RWPE2 (cell line): Measurements from ENCODE around the gene TRIM24.

Experiments used
- ATAC-seq: fragments of 200-7000 bp; cut with Tn5 transposase; 3 replicates; pipeline ENCODE4 v1.9.1; 2021; ENCODE audit warnings: low read depth
- DNase-seq: peaks from one replicate; pipeline ENCODE4 v3.0.0-alpha.2; 2020; ENCODE audit warnings: low spot score
- H3K27ac ChIP-seq: fragments of 450-650 bp; 2 replicates; pipeline ENCODE4 v1.5.1; 2017; ENCODE audit warnings: mild to moderate bottlenecking; ENCODE audit not compliant: poor library complexity, severe bottlenecking
- H3K27me3 ChIP-seq: fragments of 250-450 bp; sonication (Bioruptor Pico); 2 replicates; pipeline ENCODE4 v1.5.1; 2021; ENCODE audit warnings: mild to moderate bottlenecking, moderate library complexity; ENCODE audit not compliant: insufficient read depth, poor library complexity, severe bottlenecking
- H3K36me3 ChIP-seq: fragments of 250-450 bp; sonication (Bioruptor Pico); 2 replicates; pipeline ENCODE4 v1.5.1; 2020; ENCODE audit warnings: low read depth, mild to moderate bottlenecking, moderate library complexity
- H3K4me1 ChIP-seq: fragments of 250-450 bp; sonication (Bioruptor Pico); 2 replicates; pipeline ENCODE4 v1.5.1; 2021; ENCODE audit warnings: mild to moderate bottlenecking, moderate library complexity; ENCODE audit not compliant: insufficient read depth, poor library complexity, severe bottlenecking
- H3K4me3 ChIP-seq: fragments of 250-450 bp; sonication (Bioruptor Pico); 2 replicates; pipeline ENCODE4 v1.5.1; 2021; ENCODE audit warnings: mild to moderate bottlenecking, moderate library complexity; ENCODE audit not compliant: severe bottlenecking
- H3K9me3 ChIP-seq: fragments of 250-450 bp; sonication (Bioruptor Pico); 2 replicates; pipeline ENCODE4 v1.5.1; 2021; ENCODE audit warnings: mild to moderate bottlenecking, moderate library complexity; ENCODE audit not compliant: severe bottlenecking
- TF ChIP-seq, protein P1 (sequence below): fragments of 450-650 bp; IDR thresholded peaks from one replicate; pipeline ENCODE4 v1.5.1; 2017; ENCODE audit warnings: mild to moderate bottlenecking, moderate library complexity; ENCODE audit not compliant: poor library complexity, severe bottlenecking

Gene TRIM24

DNA sequence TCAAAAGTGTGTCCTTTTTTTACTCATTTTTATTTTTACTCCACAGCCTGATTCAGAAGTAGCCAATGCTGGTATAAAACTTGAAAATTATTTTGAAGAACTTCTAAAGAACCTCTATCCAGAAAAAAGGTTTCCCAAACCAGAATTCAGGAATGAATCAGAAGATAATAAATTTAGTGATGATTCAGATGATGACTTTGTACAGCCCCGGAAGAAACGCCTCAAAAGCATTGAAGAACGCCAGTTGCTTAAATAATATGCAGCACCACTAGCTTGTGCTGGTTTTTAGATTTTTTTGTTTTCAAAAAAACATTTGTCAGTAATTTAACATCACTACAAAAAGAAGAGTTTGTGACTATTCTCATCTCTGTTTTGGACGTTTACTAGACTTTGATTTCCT is 124.6 kb downstream of the TRIM24 start:
- Histone ChIP-seq H3K36me3 (peaks cover 40% of the 10 kb centered on the region), H3K27me3 (no peaks in the 10 kb centered on the region), H3K4me3 (no peak overlapping the region), H3K9me3 (peaks cover 3% of the 10 kb centered on the region), H3K27ac (no peak overlapping the region), H3K4me1 (no peaks in the 10 kb centered on the region)
- TF ChIP-seq, protein P1, sequence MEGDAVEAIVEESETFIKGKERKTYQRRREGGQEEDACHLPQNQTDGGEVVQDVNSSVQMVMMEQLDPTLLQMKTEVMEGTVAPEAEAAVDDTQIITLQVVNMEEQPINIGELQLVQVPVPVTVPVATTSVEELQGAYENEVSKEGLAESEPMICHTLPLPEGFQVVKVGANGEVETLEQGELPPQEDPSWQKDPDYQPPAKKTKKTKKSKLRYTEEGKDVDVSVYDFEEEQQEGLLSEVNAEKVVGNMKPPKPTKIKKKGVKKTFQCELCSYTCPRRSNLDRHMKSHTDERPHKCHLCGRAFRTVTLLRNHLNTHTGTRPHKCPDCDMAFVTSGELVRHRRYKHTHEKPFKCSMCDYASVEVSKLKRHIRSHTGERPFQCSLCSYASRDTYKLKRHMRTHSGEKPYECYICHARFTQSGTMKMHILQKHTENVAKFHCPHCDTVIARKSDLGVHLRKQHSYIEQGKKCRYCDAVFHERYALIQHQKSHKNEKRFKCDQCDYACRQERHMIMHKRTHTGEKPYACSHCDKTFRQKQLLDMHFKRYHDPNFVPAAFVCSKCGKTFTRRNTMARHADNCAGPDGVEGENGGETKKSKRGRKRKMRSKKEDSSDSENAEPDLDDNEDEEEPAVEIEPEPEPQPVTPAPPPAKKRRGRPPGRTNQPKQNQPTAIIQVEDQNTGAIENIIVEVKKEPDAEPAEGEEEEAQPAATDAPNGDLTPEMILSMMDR: no peak
- DNase-seq (no peak), ATAC-seq (no peak)

DNA sequence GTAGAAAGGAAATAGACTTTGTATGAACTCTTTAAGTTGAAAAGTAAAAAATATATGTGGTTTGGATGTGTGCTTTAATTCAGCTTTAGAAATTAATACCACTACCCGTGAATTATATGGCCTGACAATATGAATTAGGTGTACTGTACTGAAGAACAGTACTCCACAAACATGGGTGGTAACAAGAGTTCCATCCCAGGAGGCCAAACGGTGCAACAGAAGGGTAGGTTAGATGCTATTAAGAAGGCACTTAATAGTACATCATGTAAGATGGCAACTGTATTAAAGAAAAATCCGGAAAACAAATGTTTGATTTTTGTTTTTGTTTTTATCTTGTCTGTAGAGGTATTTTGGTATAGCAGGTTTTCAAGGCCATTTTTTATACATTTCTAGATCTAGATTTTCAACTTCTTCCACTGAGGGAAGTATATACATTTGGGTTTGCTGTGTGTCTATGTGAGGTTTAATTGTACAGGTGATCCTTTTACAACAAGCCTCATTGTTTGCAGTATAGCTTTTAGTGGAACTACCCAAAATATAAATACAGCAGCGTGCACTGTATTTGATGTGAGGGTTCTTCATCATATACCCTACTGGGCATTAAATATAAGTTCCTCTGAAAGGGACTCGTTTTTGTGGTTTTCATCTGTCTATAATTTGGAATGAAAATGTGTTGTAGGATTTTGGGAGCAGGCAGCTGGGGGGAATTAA is 125.4 kb downstream of the TRIM24 start:
- no peak for DNase-seq

DNA sequence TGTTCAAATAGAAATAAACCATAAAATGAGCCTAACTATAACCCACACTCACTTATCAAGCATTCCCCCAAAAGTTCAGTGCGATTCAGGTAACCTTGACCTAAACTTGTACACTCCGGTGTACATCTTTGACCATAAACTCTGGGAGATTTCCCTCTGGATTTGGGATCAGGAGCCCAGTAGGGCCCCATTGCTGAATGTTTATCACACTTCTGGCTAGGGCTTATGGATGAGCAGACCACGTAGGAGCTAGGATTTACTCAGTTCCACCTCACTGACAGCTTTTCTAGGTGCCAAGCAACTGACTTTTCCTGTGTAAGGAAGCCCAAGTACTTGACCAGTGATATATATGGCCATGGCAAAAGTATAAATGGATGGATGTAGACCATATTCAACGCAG is 127.4 kb downstream of the TRIM24 start:
- ATAC-seq (no peak), DNase-seq (no peak)
- Histone ChIP-seq H3K27ac (no peak overlapping the region), H3K36me3 (peaks cover 22% of the 10 kb centered on the region), H3K4me3 (no peak overlapping the region), H3K9me3 (peaks cover 3% of the 10 kb centered on the region), H3K4me1 (no peaks in the 10 kb centered on the region), H3K27me3 (no peaks in the 10 kb centered on the region)
- TF ChIP-seq, protein P1: no peak

More for the DNA sequence above, 125.4 kb downstream of the TRIM24 start:
- no peak for ATAC-seq
- Histone ChIP-seq H3K36me3 (peaks cover 33% of the 10 kb centered on the region), H3K4me3 (no peak overlapping the region), H3K27ac (no peak overlapping the region), H3K9me3 (peaks cover 3% of the 10 kb centered on the region), H3K4me1 (no peaks in the 10 kb centered on the region), H3K27me3 (no peaks in the 10 kb centered on the region)
- TF ChIP-seq, protein P1: no peak

DNA sequence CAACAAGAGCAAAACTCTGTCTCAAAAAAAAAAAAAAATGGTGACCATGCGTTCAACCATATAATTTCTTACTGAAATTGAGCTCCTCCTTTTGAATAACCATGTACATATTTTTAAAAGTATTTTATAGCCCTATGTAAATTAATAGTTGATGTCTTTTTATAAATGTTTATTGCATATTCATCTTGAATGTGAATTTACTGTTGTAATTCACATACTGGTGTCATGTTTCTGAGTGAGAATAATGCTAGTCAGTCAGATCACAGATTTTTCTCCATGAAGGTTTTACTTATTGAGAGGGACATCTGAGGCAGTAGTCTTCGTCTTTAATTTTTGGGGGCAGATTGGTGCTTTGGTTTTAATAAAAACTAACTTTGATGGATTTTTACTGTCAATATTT is 128.9 kb downstream of the TRIM24 start:
- Histone ChIP-seq H3K4me1 (no peaks in the 10 kb centered on the region), H3K27ac (no peak overlapping the region), H3K4me3 (no peak overlapping the region), H3K36me3 (peaks cover 16% of the 10 kb centered on the region), H3K27me3 (no peaks in the 10 kb centered on the region), H3K9me3 (peaks cover 3% of the 10 kb centered on the region)
- TF ChIP-seq, protein P1: no peak
- ATAC-seq (no peak), DNase-seq (no peak)

DNA sequence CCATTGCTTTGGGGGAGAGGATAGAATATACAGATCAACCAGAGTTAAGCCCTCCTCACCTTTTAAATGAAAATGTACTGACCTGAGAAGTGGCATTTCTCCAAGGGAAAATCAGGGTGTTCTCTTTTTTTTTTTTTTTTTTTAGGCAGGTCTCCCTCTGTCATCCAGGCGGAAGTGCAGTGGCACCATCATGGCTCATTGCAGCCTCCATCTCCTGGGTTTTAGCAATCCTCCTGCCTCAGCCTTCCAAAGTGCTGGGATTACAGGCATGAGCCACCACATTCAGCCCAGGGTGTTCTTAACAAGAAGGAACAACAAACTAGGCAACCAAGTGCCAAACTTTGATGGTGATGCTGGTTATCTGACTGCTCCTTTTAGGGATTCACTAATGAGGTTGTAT is 130.1 kb downstream of the TRIM24 start:
- Histone ChIP-seq H3K36me3 (peaks cover 4% of the 10 kb centered on the region; the same call in 1 of the 2 replicates), H3K27ac (no peak overlapping the region), H3K27me3 (no peaks in the 10 kb centered on the region), H3K4me1 (no peaks in the 10 kb centered on the region), H3K9me3 (peaks cover 3% of the 10 kb centered on the region), H3K4me3 (no peak overlapping the region)
- DNase-seq: no peak
- TF ChIP-seq, protein P1: no peak
- no peak for ATAC-seq
